ENCODE data around the gene SPATA13.

SPATA13 gene

GRCh38 chr13:24277761-24278160, 117.2 kb downstream of the SPATA13 start:
- H3K36me3 ChIP-seq (ENCODE audit: insufficient read depth, low read length), result no peaks in the 10 kb centered on the region
- H3K4me1 ChIP-seq (ENCODE audit: insufficient read depth, low read length), result peaks cover 36% of the 10 kb centered on the region
- H3K4me3 ChIP-seq (ENCODE audit: low read depth in 1 of 2, low read length in 2 of 2), result no peak overlapping the region
- no peaks in the 10 kb centered on the region for H3K9me3 ChIP-seq (ENCODE audit: low read length)
- H3K9ac ChIP-seq (ENCODE audit: low read length), result no peak overlapping the region
- H3K27ac ChIP-seq (ENCODE audit: low read depth, low read length), result no peak overlapping the region
- H3K27me3 ChIP-seq (ENCODE audit: control insufficient read depth in 1 of 2, insufficient read depth in 2 of 2, low read length in 2 of 2), result no peaks in the 10 kb centered on the region

GRCh38 chr13:24279327-24280110, 119.0 kb downstream of the SPATA13 start:
- H3K4me3 ChIP-seq (ENCODE audit: low read depth in 1 of 2, low read length in 2 of 2), result no peak overlapping the region
- H3K36me3 ChIP-seq (ENCODE audit: insufficient read depth, low read length), result no peaks in the 10 kb centered on the region
- H3K4me1 ChIP-seq (ENCODE audit: insufficient read depth, low read length), result peaks cover 27% of the 10 kb centered on the region
- H3K9me3 ChIP-seq (ENCODE audit: low read length), result no peaks in the 10 kb centered on the region
- no peaks in the 10 kb centered on the region for H3K27me3 ChIP-seq (ENCODE audit: control insufficient read depth in 1 of 2, insufficient read depth in 2 of 2, low read length in 2 of 2)
- no peak overlapping the region for H3K9ac ChIP-seq (ENCODE audit: low read length)
- H3K27ac ChIP-seq (ENCODE audit: low read depth, low read length), result no peak overlapping the region

GRCh38 chr13:24280720-24281119, 120.2 kb downstream of the SPATA13 start:
- H3K27ac ChIP-seq (ENCODE audit: low read depth, low read length), result no peak overlapping the region
- no peak overlapping the region for H3K9ac ChIP-seq (ENCODE audit: low read length)
- no peaks in the 10 kb centered on the region for H3K27me3 ChIP-seq (ENCODE audit: control insufficient read depth in 1 of 2, insufficient read depth in 2 of 2, low read length in 2 of 2)
- H3K9me3 ChIP-seq (ENCODE audit: low read length), result no peaks in the 10 kb centered on the region
- peaks cover under 1% of the 10 kb centered on the region for H3K36me3 ChIP-seq (ENCODE audit: insufficient read depth, low read length)
- no peak overlapping the region for H3K4me3 ChIP-seq (ENCODE audit: low read depth in 1 of 2, low read length in 2 of 2)
- H3K4me1 ChIP-seq (ENCODE audit: insufficient read depth, low read length), result peaks cover 20% of the 10 kb centered on the region

- Histone ChIP-seq H3K27ac (ENCODE audit: low read depth, low read length) (no peak overlapping the region), H3K9ac (ENCODE audit: low read length) (no peak overlapping the region), H3K9me3 (ENCODE audit: low read length) (no peaks in the 10 kb centered on the region)
Observed at GRCh38 chr13:24281188-24282008, 120.9 kb downstream of the SPATA13 start.

GRCh38 chr13:24282256-24282655, 121.7 kb downstream of the SPATA13 start:
- peaks cover 12% of the 10 kb centered on the region for H3K36me3 ChIP-seq (ENCODE audit: insufficient read depth, low read length)
- H3K4me3 ChIP-seq (ENCODE audit: low read depth in 1 of 2, low read length in 2 of 2), result no peak overlapping the region
- no peaks in the 10 kb centered on the region for H3K27me3 ChIP-seq (ENCODE audit: control insufficient read depth in 1 of 2, insufficient read depth in 2 of 2, low read length in 2 of 2)
- H3K4me1 ChIP-seq (ENCODE audit: insufficient read depth, low read length), result peaks cover 20% of the 10 kb centered on the region
- no peaks in the 10 kb centered on the region for H3K9me3 ChIP-seq (ENCODE audit: low read length)
- H3K27ac ChIP-seq (ENCODE audit: low read depth, low read length), result no peak overlapping the region
- no peak overlapping the region for H3K9ac ChIP-seq (ENCODE audit: low read length)

More at GRCh38 chr13:24281188-24282008, 120.9 kb downstream of the SPATA13 start:
- Histone ChIP-seq H3K4me3 (ENCODE audit: low read depth in 1 of 2, low read length in 2 of 2) (no peak overlapping the region), H3K27me3 (ENCODE audit: control insufficient read depth in 1 of 2, insufficient read depth in 2 of 2, low read length in 2 of 2) (no peaks in the 10 kb centered on the region), H3K36me3 (ENCODE audit: insufficient read depth, low read length) (peaks cover 7% of the 10 kb centered on the region), H3K4me1 (ENCODE audit: insufficient read depth, low read length) (peaks cover 20% of the 10 kb centered on the region)

- Histone ChIP-seq H3K27me3 (ENCODE audit: control insufficient read depth in 1 of 2, insufficient read depth in 2 of 2, low read length in 2 of 2) (no peaks in the 10 kb centered on the region), H3K36me3 (ENCODE audit: insufficient read depth, low read length) (peaks cover 25% of the 10 kb centered on the region), H3K4me1 (ENCODE audit: insufficient read depth, low read length) (peaks cover 20% of the 10 kb centered on the region)
Observed at GRCh38 chr13:24284889-24285565, 124.5 kb downstream of the SPATA13 start.

GRCh38 chr13:24286624-24287023, 126.1 kb downstream of the SPATA13 start:
- H3K9me3 ChIP-seq (ENCODE audit: low read length), result no peaks in the 10 kb centered on the region
- H3K9ac ChIP-seq (ENCODE audit: low read length), result no peak overlapping the region
- H3K36me3 ChIP-seq (ENCODE audit: insufficient read depth, low read length), result peaks cover 37% of the 10 kb centered on the region

More at GRCh38 chr13:24284889-24285565, 124.5 kb downstream of the SPATA13 start:
- Histone ChIP-seq H3K27ac (ENCODE audit: low read depth, low read length) (no peak overlapping the region), H3K9ac (ENCODE audit: low read length) (no peak overlapping the region), H3K4me3 (ENCODE audit: low read depth in 1 of 2, low read length in 2 of 2) (no peak overlapping the region), H3K9me3 (ENCODE audit: low read length) (no peaks in the 10 kb centered on the region)

GRCh38 chr13:24287748-24288287, 127.3 kb downstream of the SPATA13 start:
- peaks cover 42% of the 10 kb centered on the region for H3K36me3 ChIP-seq (ENCODE audit: insufficient read depth, low read length)
- no peak overlapping the region for H3K4me3 ChIP-seq (ENCODE audit: low read depth in 1 of 2, low read length in 2 of 2)
- no peak overlapping the region for H3K9ac ChIP-seq (ENCODE audit: low read length)
- no peaks in the 10 kb centered on the region for H3K4me1 ChIP-seq (ENCODE audit: insufficient read depth, low read length)
- no peaks in the 10 kb centered on the region for H3K27me3 ChIP-seq (ENCODE audit: control insufficient read depth in 1 of 2, insufficient read depth in 2 of 2, low read length in 2 of 2)
- H3K27ac ChIP-seq (ENCODE audit: low read depth, low read length), result no peak overlapping the region
- no peaks in the 10 kb centered on the region for H3K9me3 ChIP-seq (ENCODE audit: low read length)

More at GRCh38 chr13:24286624-24287023, 126.1 kb downstream of the SPATA13 start:
- no peak overlapping the region for H3K4me3 ChIP-seq (ENCODE audit: low read depth in 1 of 2, low read length in 2 of 2)
- H3K4me1 ChIP-seq (ENCODE audit: insufficient read depth, low read length), result peaks cover 11% of the 10 kb centered on the region
- no peaks in the 10 kb centered on the region for H3K27me3 ChIP-seq (ENCODE audit: control insufficient read depth in 1 of 2, insufficient read depth in 2 of 2, low read length in 2 of 2)
- H3K27ac ChIP-seq (ENCODE audit: low read depth, low read length), result no peak overlapping the region

- H3K4me1 ChIP-seq (ENCODE audit: insufficient read depth, low read length), result no peaks in the 10 kb centered on the region
- no peak overlapping the region for H3K4me3 ChIP-seq (ENCODE audit: low read depth in 1 of 2, low read length in 2 of 2)
- no peak overlapping the region for H3K9ac ChIP-seq (ENCODE audit: low read length)
- no peak overlapping the region for H3K27ac ChIP-seq (ENCODE audit: low read depth, low read length)
- peaks cover 47% of the 10 kb centered on the region for H3K36me3 ChIP-seq (ENCODE audit: insufficient read depth, low read length)
- no peaks in the 10 kb centered on the region for H3K27me3 ChIP-seq (ENCODE audit: control insufficient read depth in 1 of 2, insufficient read depth in 2 of 2, low read length in 2 of 2)
- no peaks in the 10 kb centered on the region for H3K9me3 ChIP-seq (ENCODE audit: low read length)
Observed at GRCh38 chr13:24288870-24289269, 128.3 kb downstream of the SPATA13 start.

- Histone ChIP-seq H3K27me3 (ENCODE audit: control insufficient read depth in 1 of 2, insufficient read depth in 2 of 2, low read length in 2 of 2) (no peaks in the 10 kb centered on the region), H3K4me1 (ENCODE audit: insufficient read depth, low read length) (no peaks in the 10 kb centered on the region), H3K9me3 (ENCODE audit: low read length) (no peaks in the 10 kb centered on the region), H3K4me3 (ENCODE audit: low read depth in 1 of 2, low read length in 2 of 2) (no peak overlapping the region), H3K9ac (ENCODE audit: low read length) (no peak overlapping the region), H3K27ac (ENCODE audit: low read depth, low read length) (no peak overlapping the region), H3K36me3 (ENCODE audit: insufficient read depth, low read length) (peaks cover 57% of the 10 kb centered on the region)
Observed at GRCh38 chr13:24290280-24290932, 129.9 kb downstream of the SPATA13 start.
